Measurements from ENCODE around the gene SLC22A7. TPM values are rescaled to one million over a fixed set of nuclear protein-coding genes. Genes with fewer than 3 reads are reported as not detected.

SLC22A7 gene
- total RNA-seq, 6 experiments from 2014 or later, result not detected

DNA sequence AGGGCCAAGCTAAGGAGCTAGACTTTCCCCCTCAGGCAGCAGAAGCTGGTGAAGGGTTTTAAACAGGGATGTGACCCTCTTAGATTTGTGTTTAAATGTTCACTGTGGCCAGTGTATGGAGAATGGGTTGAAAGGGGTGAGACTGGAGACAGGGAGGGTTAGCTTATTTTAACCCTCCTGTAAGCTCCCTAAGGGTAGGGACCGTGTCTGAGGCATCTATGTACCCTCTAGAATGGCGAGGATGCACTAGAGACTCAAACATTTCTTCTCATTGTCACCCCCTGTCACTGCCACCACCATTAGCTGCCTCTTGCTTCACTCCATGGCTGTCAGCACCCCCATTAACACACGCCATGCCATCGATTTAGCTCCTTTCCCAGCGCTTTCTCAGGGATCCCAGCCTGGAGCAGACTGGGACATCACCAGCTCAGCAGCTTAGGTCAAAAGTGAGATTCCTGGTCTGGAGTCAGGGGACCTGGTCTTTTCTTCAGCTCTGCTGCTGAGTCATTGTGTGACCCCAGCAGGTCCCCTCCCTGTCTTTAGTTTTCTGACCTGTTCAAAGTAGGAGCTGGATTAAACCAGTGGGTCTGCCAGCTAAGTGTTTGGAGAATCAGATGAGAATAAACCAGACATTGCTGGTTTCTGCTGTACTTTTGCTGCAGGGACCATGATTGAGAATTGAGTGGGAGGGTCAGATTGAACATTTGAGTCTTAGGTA is 1.1 kb upstream of the SLC22A7 start:
- H3K36me3 Mint-ChIP-seq (ENCODE audit: low read depth), result no peaks in the 10 kb centered on the region
- DNase-seq, result no peak

DNA sequence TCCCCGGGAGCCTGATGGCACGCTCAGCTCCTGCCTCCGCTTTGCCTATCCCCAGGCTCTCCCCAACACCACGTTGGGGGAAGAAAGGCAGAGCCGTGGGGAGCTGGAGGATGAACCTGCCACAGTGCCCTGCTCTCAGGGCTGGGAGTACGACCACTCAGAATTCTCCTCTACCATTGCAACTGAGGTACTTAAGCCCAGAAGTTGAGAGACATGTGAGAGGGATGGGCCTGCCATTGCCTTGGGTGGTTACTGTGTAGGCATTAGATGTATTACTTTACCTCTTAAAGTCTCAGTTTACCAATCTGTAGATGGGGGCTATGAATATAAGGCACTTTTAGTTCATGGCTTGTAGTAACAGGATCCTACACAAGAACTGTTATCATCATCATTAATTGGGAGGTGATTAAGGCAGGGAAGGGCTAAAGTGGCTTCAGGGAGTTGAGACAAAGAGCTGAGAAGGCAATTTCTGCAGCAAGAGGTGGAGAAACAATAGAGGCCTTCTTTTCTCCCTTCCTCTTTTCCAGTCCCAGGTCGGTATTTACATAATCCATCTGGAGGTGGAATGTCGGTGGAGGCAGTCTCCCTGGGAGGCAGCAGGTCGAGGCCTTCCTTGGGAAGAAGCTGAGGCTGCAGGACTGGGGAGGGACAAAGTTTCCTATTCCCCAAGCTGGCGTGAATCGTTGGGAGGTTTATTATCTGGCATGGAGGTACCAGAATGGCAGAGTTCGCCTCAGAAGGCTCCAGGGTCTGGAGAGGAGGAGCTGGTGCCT is 691 bp downstream of the SLC22A7 start:
- peaks cover 6% of the 10 kb centered on the region; the same call in 1 of the 2 replicates for H3K4me1 Mint-ChIP-seq (ENCODE audit: low read depth)
- peaks cover 36% of the 10 kb centered on the region for H3K27me3 Mint-ChIP-seq (ENCODE audit: insufficient read depth)
- no peaks in the 10 kb centered on the region for H3K36me3 Mint-ChIP-seq (ENCODE audit: low read depth)
- H3K9me3 Mint-ChIP-seq, result no peaks in the 10 kb centered on the region
- DNase-seq, result no peak
- H3K4me3 Mint-ChIP-seq, result no peak overlapping the region
- H3K27ac Mint-ChIP-seq, result no peak overlapping the region
- TF ChIP-seq, protein P1, sequence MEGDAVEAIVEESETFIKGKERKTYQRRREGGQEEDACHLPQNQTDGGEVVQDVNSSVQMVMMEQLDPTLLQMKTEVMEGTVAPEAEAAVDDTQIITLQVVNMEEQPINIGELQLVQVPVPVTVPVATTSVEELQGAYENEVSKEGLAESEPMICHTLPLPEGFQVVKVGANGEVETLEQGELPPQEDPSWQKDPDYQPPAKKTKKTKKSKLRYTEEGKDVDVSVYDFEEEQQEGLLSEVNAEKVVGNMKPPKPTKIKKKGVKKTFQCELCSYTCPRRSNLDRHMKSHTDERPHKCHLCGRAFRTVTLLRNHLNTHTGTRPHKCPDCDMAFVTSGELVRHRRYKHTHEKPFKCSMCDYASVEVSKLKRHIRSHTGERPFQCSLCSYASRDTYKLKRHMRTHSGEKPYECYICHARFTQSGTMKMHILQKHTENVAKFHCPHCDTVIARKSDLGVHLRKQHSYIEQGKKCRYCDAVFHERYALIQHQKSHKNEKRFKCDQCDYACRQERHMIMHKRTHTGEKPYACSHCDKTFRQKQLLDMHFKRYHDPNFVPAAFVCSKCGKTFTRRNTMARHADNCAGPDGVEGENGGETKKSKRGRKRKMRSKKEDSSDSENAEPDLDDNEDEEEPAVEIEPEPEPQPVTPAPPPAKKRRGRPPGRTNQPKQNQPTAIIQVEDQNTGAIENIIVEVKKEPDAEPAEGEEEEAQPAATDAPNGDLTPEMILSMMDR (IDR thresholded peaks at IDR 0.05), result no peak

More for the DNA sequence above, 1.1 kb upstream of the SLC22A7 start:
- H3K9me3 Mint-ChIP-seq, result no peaks in the 10 kb centered on the region
- peaks cover 36% of the 10 kb centered on the region for H3K27me3 Mint-ChIP-seq (ENCODE audit: insufficient read depth)
- TF ChIP-seq, protein P1 (IDR thresholded peaks at IDR 0.05), result no peak
- H3K27ac Mint-ChIP-seq, result no peak overlapping the region
- no peak overlapping the region for H3K4me3 Mint-ChIP-seq
- peaks cover 6% of the 10 kb centered on the region; the same call in 1 of the 2 replicates for H3K4me1 Mint-ChIP-seq (ENCODE audit: low read depth)

DNA sequence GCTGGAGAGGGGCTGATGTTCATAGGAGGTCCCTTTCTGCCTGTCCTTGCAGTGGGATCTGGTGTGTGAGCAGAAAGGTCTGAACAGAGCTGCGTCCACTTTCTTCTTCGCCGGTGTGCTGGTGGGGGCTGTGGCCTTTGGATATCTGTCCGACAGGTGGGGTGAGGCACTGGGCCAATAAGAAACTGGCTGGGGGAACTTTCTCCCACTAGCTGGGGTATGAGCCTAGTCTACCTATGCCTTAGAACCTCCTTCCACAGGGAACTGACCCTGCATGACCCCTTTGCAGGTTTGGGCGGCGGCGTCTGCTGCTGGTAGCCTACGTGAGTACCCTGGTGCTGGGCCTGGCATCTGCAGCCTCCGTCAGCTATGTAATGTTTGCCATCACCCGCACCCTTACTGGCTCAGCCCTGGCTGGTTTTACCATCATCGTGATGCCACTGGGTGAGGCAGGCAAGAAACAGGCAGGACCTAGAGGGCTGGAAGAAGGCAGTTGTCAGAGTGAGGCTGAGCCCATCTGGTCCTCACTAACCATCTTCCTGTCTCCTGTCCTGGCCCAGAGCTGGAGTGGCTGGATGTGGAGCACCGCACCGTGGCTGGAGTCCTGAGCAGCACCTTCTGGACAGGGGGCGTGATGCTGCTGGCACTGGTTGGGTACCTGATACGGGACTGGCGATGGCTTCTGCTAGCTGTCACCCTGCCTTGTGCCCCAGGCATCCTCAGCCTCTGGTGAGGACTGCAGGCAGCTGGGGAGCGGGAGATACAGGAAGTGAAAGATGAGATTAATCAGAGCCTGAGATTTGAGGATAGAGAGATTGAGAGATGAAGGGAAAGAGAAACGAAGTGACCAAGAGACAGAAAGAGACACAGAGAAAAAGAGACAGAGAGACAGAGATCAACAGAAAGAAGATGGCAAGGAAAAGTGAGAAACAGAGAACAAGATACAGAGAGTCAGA is 1.6 kb downstream of the SLC22A7 start:
- no peaks in the 10 kb centered on the region for H3K9me3 Mint-ChIP-seq
- H3K4me1 Mint-ChIP-seq (ENCODE audit: low read depth), result peaks cover 6% of the 10 kb centered on the region; the same call in 1 of the 2 replicates
- no peak overlapping the region for H3K4me3 Mint-ChIP-seq
- no peaks in the 10 kb centered on the region for H3K36me3 Mint-ChIP-seq (ENCODE audit: low read depth)
- TF ChIP-seq, protein P1 (IDR thresholded peaks at IDR 0.05), result no peak
- no peak overlapping the region for H3K27ac Mint-ChIP-seq
- peaks cover 41% of the 10 kb centered on the region for H3K27me3 Mint-ChIP-seq (ENCODE audit: insufficient read depth)
- no peak for DNase-seq

DNA sequence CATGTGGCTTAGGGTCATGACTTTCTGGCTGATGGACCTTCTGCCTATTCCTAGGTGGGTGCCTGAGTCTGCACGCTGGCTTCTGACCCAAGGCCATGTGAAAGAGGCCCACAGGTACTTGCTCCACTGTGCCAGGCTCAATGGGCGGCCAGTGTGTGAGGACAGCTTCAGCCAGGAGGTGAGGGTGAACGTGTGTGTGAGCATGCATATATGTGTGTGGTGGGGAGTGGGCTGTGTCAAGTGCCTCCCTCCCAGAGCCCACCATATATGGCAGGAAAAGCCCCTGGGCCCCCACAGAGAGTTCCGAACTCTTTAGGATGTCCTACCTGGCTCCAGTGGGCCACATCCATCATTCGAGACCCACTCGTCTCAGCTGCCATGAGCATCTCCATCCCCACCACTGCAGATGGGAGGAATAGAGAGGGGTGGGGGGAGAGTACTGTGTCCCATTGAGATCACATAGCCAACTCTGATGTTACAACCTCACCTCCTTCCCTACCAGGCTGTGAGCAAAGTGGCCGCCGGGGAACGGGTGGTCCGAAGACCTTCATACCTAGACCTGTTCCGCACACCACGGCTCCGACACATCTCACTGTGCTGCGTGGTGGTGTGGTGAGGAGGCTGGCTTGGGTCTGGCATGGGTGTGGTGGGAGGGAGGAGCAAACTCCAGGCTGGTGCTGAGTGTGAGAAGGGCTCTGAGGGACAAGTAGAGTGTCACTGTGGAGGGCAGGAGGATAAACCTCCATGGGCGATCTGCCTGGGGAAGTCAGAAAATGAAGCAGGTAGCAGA is 3.2 kb downstream of the SLC22A7 start:
- peaks cover 44% of the 10 kb centered on the region for H3K27me3 Mint-ChIP-seq (ENCODE audit: insufficient read depth)
- peaks cover 6% of the 10 kb centered on the region; the same call in 1 of the 2 replicates for H3K4me1 Mint-ChIP-seq (ENCODE audit: low read depth)
- no peak for DNase-seq
- H3K9me3 Mint-ChIP-seq, result no peaks in the 10 kb centered on the region
- H3K27ac Mint-ChIP-seq, result no peak overlapping the region
- H3K4me3 Mint-ChIP-seq, result no peak overlapping the region
- TF ChIP-seq, protein P1 (IDR thresholded peaks at IDR 0.05), result no peak
- no peaks in the 10 kb centered on the region for H3K36me3 Mint-ChIP-seq (ENCODE audit: low read depth)

Measured in HFFc6 (cell line).